ENCODE results near the gene GNRHR.
"Not testable (repeated sequence)": the region's sequence is repeated elsewhere in the genome, so short reads cannot be mapped to it uniquely, and the experiment has no call there.

The GNRHR gene

DNA sequence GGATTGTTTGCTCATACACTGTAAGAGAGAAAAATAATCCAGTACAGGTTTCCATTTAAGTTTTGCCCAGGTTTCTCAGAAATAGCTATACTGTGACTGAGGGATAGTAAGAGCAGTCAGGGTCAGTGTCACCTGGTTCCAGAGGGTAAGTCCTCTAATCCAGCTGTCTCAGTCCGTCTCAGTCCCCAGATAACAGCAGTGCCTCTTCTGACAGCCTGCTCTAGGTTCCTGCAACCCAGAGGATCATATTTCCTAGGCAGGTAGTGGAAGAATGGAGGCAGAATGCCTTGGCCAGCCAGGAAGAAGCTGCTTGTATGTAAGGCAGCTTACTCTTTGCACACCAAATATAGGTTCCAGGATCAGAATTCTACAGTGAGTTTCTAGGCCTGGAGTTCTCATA lies 22.6 kb upstream of the GNRHR start:
- DNase-seq, result no peak
- no peaks in the 10 kb centered on the region for H3K27me3 ChIP-seq
- no peak overlapping the region for H3K4me3 ChIP-seq (ENCODE audit: low read depth, low read length)
- TF ChIP-seq, protein P1, sequence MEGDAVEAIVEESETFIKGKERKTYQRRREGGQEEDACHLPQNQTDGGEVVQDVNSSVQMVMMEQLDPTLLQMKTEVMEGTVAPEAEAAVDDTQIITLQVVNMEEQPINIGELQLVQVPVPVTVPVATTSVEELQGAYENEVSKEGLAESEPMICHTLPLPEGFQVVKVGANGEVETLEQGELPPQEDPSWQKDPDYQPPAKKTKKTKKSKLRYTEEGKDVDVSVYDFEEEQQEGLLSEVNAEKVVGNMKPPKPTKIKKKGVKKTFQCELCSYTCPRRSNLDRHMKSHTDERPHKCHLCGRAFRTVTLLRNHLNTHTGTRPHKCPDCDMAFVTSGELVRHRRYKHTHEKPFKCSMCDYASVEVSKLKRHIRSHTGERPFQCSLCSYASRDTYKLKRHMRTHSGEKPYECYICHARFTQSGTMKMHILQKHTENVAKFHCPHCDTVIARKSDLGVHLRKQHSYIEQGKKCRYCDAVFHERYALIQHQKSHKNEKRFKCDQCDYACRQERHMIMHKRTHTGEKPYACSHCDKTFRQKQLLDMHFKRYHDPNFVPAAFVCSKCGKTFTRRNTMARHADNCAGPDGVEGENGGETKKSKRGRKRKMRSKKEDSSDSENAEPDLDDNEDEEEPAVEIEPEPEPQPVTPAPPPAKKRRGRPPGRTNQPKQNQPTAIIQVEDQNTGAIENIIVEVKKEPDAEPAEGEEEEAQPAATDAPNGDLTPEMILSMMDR (IDR thresholded peaks at IDR 0.05; ENCODE audit: low read depth, low read length), result no peak
- H3K4me1 ChIP-seq, result no peaks in the 10 kb centered on the region
- no peaks in the 10 kb centered on the region for H3K9me3 ChIP-seq
- no peaks in the 10 kb centered on the region for H3K36me3 ChIP-seq

DNA sequence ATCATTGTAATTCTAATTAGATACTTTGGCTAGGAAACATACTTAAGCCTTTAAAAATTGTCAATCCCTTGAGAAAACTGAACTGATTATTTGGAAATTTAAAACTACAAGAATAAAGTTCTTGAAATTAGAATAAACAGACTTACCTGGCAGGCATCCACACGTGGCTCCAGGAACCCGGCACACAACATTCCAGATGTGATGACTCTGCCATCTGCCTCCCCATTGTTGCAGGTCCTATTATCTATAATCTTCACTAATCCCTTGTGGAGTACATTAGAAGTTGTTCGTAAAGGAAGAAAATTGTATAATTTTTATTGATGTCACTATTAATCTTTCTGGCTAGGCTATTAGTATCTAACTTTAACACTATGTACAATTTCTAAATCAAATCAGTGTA lies 16.2 kb upstream of the GNRHR start:
- DNase-seq, result no peak
- no peaks in the 10 kb centered on the region for H3K4me1 ChIP-seq
- no peak overlapping the region for H3K4me3 ChIP-seq (ENCODE audit: low read depth, low read length)
- no peaks in the 10 kb centered on the region for H3K27me3 ChIP-seq
- no peaks in the 10 kb centered on the region for H3K9me3 ChIP-seq
- H3K36me3 ChIP-seq, result no peaks in the 10 kb centered on the region
- TF ChIP-seq, protein P1 (IDR thresholded peaks at IDR 0.05; ENCODE audit: low read depth, low read length), result no peak

DNA sequence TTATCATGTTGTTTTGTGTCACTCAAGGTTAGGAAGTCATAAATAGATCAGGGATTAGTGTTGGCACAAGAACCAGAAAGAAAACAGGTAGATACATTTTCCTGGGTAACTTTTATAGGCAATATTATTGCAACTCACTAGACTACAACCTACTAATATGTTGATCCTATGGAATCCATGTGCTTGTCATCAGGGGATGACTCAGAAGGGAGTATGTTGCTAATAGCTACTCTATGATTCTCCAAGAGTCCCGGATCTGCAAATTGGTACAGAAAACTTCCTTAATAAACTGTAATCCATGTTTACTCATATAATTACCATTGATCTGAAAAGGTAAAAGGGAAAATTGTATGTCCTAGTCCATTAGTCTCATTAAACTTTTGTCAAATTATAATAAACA lies 11.7 kb upstream of the GNRHR start:
- Histone ChIP-seq H3K9me3 (no peaks in the 10 kb centered on the region), H3K36me3 (no peaks in the 10 kb centered on the region), H3K27me3 (no peaks in the 10 kb centered on the region), H3K4me1 (no peaks in the 10 kb centered on the region), H3K4me3 (ENCODE audit: low read depth, low read length) (no peak overlapping the region)
- TF ChIP-seq, protein P1 (IDR thresholded peaks at IDR 0.05; ENCODE audit: low read depth, low read length), result no peak
- DNase-seq, result no peak

DNA sequence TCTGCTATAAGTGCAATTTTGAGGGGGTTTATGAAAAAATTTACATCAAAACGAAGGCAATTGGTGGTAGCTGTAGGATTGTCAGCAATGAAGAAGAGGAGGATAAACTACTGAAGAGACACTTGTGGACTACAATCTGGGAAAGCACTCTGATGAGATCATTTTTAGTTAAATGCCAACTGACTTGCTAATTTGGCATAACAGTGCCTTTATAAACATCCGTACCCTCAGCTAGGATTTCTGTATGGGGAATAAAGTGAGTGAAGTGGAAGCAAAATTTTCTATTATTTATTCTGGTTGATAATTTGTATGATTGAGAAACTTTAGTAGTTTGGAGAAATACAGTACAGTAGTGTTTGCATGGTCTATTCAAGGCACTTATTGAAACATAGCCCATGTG lies 11.2 kb upstream of the GNRHR start:
- no peak for DNase-seq
- Histone ChIP-seq H3K36me3 (no peaks in the 10 kb centered on the region), H3K4me3 (ENCODE audit: low read depth, low read length) (no peak overlapping the region), H3K9me3 (no peaks in the 10 kb centered on the region), H3K27me3 (no peaks in the 10 kb centered on the region), H3K4me1 (no peaks in the 10 kb centered on the region)
- TF ChIP-seq, protein P1 (IDR thresholded peaks at IDR 0.05; ENCODE audit: low read depth, low read length), result no peak

DNA sequence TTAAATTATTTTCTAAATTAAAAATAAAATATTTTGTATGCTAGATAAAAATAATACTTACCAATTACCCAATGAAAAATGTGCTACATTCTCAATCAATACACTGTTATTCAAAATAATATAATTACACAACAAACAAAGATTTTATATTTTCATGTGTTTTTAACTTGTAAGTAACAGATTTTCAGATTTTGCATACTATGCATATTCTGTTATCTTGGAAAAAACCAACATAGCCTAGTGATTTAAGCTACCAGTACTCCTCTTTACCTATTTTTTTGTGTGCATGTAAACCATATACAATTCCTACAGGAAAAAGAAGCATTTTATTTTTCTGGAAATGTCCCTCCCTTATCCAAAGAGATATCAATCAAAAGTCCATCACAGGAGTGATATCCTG lies 10.0 kb upstream of the GNRHR start:
- no peaks in the 10 kb centered on the region for H3K36me3 ChIP-seq
- TF ChIP-seq, protein P1 (IDR thresholded peaks at IDR 0.05; ENCODE audit: low read depth, low read length), result no peak
- H3K9me3 ChIP-seq, result no peaks in the 10 kb centered on the region
- no peak for DNase-seq
- H3K27me3 ChIP-seq, result no peaks in the 10 kb centered on the region
- H3K4me1 ChIP-seq, result no peaks in the 10 kb centered on the region
- no peak overlapping the region for H3K4me3 ChIP-seq (ENCODE audit: low read depth, low read length)

DNA sequence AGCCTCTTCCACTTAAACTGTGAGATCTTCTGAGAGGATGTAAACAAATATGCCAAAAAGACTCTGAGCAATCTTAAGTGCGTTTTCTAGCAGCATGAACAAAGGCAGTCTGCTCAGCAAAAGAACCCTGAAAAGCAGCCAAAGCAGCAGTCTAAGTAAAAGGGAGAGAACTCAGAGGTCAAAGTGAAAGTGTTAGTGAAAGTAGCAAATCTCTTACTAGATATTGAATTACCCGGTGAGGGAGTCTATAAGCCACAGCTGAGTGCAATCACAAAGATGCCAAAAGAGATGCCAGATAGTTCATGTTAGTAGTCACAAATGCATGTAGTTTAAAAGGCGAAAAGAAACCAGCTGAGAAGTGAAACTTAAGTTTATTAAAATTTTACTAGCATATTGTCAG lies 7.9 kb upstream of the GNRHR start:
- Histone ChIP-seq H3K36me3 (no peaks in the 10 kb centered on the region), H3K9me3 (no peaks in the 10 kb centered on the region), H3K4me3 (ENCODE audit: low read depth, low read length) (no peak overlapping the region), H3K4me1 (no peaks in the 10 kb centered on the region), H3K27me3 (no peaks in the 10 kb centered on the region)
- no peak for DNase-seq
- TF ChIP-seq, protein P1 (IDR thresholded peaks at IDR 0.05; ENCODE audit: low read depth, low read length), result no peak

DNA sequence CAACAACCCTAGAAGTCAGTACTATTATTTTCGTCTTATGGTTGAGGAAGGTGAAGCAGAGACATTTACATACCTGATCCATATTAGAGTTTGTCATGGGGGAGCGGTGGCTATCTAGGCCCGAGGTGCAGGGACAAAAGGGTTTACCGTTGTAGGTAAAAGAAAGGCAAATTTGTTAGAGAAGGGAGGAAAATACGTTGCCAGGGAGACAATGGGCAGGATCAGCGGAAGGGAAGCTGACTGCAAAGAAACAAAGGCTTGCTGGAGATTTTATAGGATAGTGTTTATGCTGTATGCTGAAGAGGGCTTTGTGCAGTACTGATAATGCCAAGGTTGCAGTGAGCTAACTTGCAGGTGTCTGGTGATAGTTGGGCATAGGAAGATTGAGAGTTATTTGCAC lies 2.8 kb upstream of the GNRHR start:
- not testable (repeated sequence) for H3K9me3 ChIP-seq; H3K4me3 ChIP-seq (ENCODE audit: low read depth, low read length); H3K27me3 ChIP-seq; DNase-seq; H3K4me1 ChIP-seq; H3K36me3 ChIP-seq
